K562 treated with DMSO at 1 percent for 24 hours (cell line): ENCODE results near the gene PSMC5. TPM values are rescaled to one million over a fixed set of nuclear protein-coding genes. Genes with fewer than 3 reads are reported as not detected.

Experiments used
- total RNA-seq: library from RNA; unstranded; fragments of 300-600 nt; gene quantifications from 2 replicates; pipeline ENCODE4 v1.2.3, GENCODE V29; 2022; ENCODE audit warnings: low read depth; ENCODE audit not compliant: insufficient read depth

Gene PSMC5
- 172 and 182 TPM in 2 replicates for total RNA-seq

GRCh38 chr17:63827002-63827800 is at the start of gene PSMC5, which contains the start of gene FTSJ3:
PSMC5 (plus strand) TSS chr17:63827431; CDS start chr17:63827491, 60 bp downstream.
FTSJ3 (minus strand) TSS chr17:63827663; CDS start chr17:63826902, 761 bp downstream.

GRCh38 chr17:63842540-63843386 is 15.5 kb downstream of the PSMC5 start, which contains the start of gene SMARCD2:
SMARCD2 (minus strand) TSS chr17:63842685; CDS start chr17:63842674, 11 bp downstream.

GRCh38 chr17:63873577-63873976 is 46.3 kb downstream of the PSMC5 start, which contains the start of gene CSH2:
CSH2 (minus strand) TSS chr17:63873677; CDS start chr17:63873614, 63 bp downstream.

Other genes with a start within 250 kb of the PSMC5 start
- 50.6 and 57.9 TPM in 2 replicates for gene TACO1, start 226.5 kb upstream of the PSMC5 start, total RNA-seq
- gene MAP3K3, start 205.0 kb upstream of the PSMC5 start, total RNA-seq: 28.6 and 30.8 TPM in 2 replicates
- gene LIMD2, start 127.3 kb upstream of the PSMC5 start, total RNA-seq: 6.0 and 9.2 TPM in 2 replicates
- gene STRADA, start 85.6 kb upstream of the PSMC5 start, total RNA-seq: 45.4 and 47.0 TPM in 2 replicates
- gene CCDC47, start 53.8 kb upstream of the PSMC5 start, total RNA-seq: 57.2 and 62.5 TPM in 2 replicates
- gene DDX42, start 53.3 kb upstream of the PSMC5 start, total RNA-seq: 37.1 and 46.5 TPM in 2 replicates
- gene FTSJ3, start 232 bp downstream of the PSMC5 start, total RNA-seq: 26.5 and 33.7 TPM in 2 replicates
- gene SMARCD2, start 15.3 kb downstream of the PSMC5 start, total RNA-seq: 87.9 and 96.8 TPM in 2 replicates
- gene CSH2, start 46.2 kb downstream of the PSMC5 start, total RNA-seq: 0.38 and 1.4 TPM in 2 replicates
- not detected in 2 replicates for gene GH2, start 54.5 kb downstream of the PSMC5 start, total RNA-seq
- gene CSH1, start 69.1 kb downstream of the PSMC5 start, total RNA-seq: not detected in 2 replicates
- gene CSHL1, start 83.8 kb downstream of the PSMC5 start, total RNA-seq: not detected in 2 replicates
- not detected in 2 replicates for gene GH1, start 91.4 kb downstream of the PSMC5 start, total RNA-seq
- 0.27 TPM in 1 of 2 replicates, not detected in the other for gene CD79B, start 104.9 kb downstream of the PSMC5 start, total RNA-seq
- gene SCN4A, start 145.5 kb downstream of the PSMC5 start, total RNA-seq: 0.43 and 0.53 TPM in 2 replicates
- gene PRR29, start 170.9 kb downstream of the PSMC5 start, total RNA-seq: 1.9 and 2.2 TPM in 2 replicates
- gene ICAM2, start 193.2 kb downstream of the PSMC5 start, total RNA-seq: 59.1 and 64.1 TPM in 2 replicates